ENCODE data around the gene HOXC9. TPM values are rescaled to one million over a fixed set of nuclear protein-coding genes. Genes with fewer than 3 reads are reported as not detected.

HOXC9 gene
- polyA plus RNA-seq, 10 donors = 0.75 to 18.3 (median 8.0) TPM

GRCh38 chr12:53975064-53975471 is 24.9 kb upstream of the HOXC9 start:
- DNase-seq = no peak

- DNase-seq = no peak
Observed at GRCh38 chr12:53975479-53976152, 24.3 kb upstream of the HOXC9 start.

GRCh38 chr12:53976172-53976822 is 23.7 kb upstream of the HOXC9 start:
- peak in 1 of 3 donors; percentile 93 for DNase-seq

- no peak for DNase-seq
Observed at GRCh38 chr12:53976823-53977595, 23.0 kb upstream of the HOXC9 start.

- no peak for DNase-seq
Observed at GRCh38 chr12:53977596-53978445, 22.1 kb upstream of the HOXC9 start.

GRCh38 chr12:53978477-53979356 is 21.2 kb upstream of the HOXC9 start:
- DNase-seq = no peak

- peak in 1 of 3 donors; percentile 84 for DNase-seq
Observed at GRCh38 chr12:53980104-53980801, 19.7 kb upstream of the HOXC9 start.

- peak in 1 of 3 donors; percentile 86 for DNase-seq
Observed at GRCh38 chr12:53980802-53981496, 19.0 kb upstream of the HOXC9 start.

GRCh38 chr12:53981634-53982565 is 18.1 kb upstream of the HOXC9 start:
- peak in 1 of 3 donors; percentile 89 for DNase-seq

- DNase-seq = no peak
Observed at GRCh38 chr12:53982648-53983567, 17.1 kb upstream of the HOXC9 start.

- DNase-seq = no peak
Observed at GRCh38 chr12:53983568-53983949, 16.4 kb upstream of the HOXC9 start.

- peak in 1 of 3 donors; percentile 88 for DNase-seq
Observed at GRCh38 chr12:53983950-53984572, 15.9 kb upstream of the HOXC9 start.

GRCh38 chr12:53984901-53985691 is 14.9 kb upstream of the HOXC9 start, which contains the start of gene HOXC10:
HOXC10 (plus strand) TSS chr12:53985146; CDS start chr12:53985260, 114 bp downstream.
- peak; percentile 86 to 99 (median 93) for DNase-seq

GRCh38 chr12:53985692-53985993 is 14.3 kb upstream of the HOXC9 start:
- no peak for DNase-seq

- DNase-seq = peak in 1 of 3 donors; percentile 84
Observed at GRCh38 chr12:53985994-53986685, 13.8 kb upstream of the HOXC9 start.
